NCI-H1105 treated with DMSO at 0.1 percent for 48 hours (cell line): ENCODE results near the gene AP2A1.

ENCODE experiments used
- DNase-seq: peaks from one replicate; lab custom pipeline; 2025; lab: John Stamatoyannopoulos, UW

AP2A1 gene

GRCh38 chr19:49766007-49766929, 533 bp upstream of the AP2A1 start:
- DNase-seq = peak; percentile 100

GRCh38 chr19:49767381-49767780, 580 bp downstream of the AP2A1 start:
- no peak for DNase-seq

- no peak for DNase-seq
Observed at GRCh38 chr19:49767967-49768581, 1.3 kb downstream of the AP2A1 start.

- no peak for DNase-seq
Observed at GRCh38 chr19:49770529-49770928, 3.7 kb downstream of the AP2A1 start.

- DNase-seq = no peak
Observed at GRCh38 chr19:49771674-49772139, 4.9 kb downstream of the AP2A1 start.

- no peak for DNase-seq
Observed at GRCh38 chr19:49772850-49773432, 6.1 kb downstream of the AP2A1 start.

GRCh38 chr19:49773663-49774350, 7.0 kb downstream of the AP2A1 start:
- DNase-seq = no peak

GRCh38 chr19:49774969-49775368, 8.2 kb downstream of the AP2A1 start:
- no peak for DNase-seq

- no peak for DNase-seq
Observed at GRCh38 chr19:49775742-49776370, 9.1 kb downstream of the AP2A1 start.

- no peak for DNase-seq
Observed at GRCh38 chr19:49776371-49776764, 9.6 kb downstream of the AP2A1 start.

GRCh38 chr19:49779731-49780555, 13.1 kb downstream of the AP2A1 start:
- no peak for DNase-seq

- no peak for DNase-seq
Observed at GRCh38 chr19:49780861-49781260, 14.1 kb downstream of the AP2A1 start.

GRCh38 chr19:49781394-49781793, 14.6 kb downstream of the AP2A1 start:
- no peak for DNase-seq

GRCh38 chr19:49782515-49782914, 15.7 kb downstream of the AP2A1 start:
- no peak for DNase-seq

GRCh38 chr19:49786376-49786820, 19.6 kb downstream of the AP2A1 start:
- DNase-seq = no peak

GRCh38 chr19:49787746-49788145, 20.9 kb downstream of the AP2A1 start:
- DNase-seq = no peak

- no peak for DNase-seq
Observed at GRCh38 chr19:49788857-49789256, 22.1 kb downstream of the AP2A1 start.

GRCh38 chr19:49790866-49791265, 24.1 kb downstream of the AP2A1 start:
- DNase-seq = no peak

- DNase-seq = no peak
Observed at GRCh38 chr19:49791776-49792445, 25.1 kb downstream of the AP2A1 start.

- no peak for DNase-seq
Observed at GRCh38 chr19:49792829-49793560, 26.2 kb downstream of the AP2A1 start.
